ENCODE results near the gene KLF6. TPM values are rescaled to one million over a fixed set of nuclear protein-coding genes. Genes with fewer than 3 reads are reported as not detected.

Gene KLF6
- total RNA-seq, 4 donors from 2014 or later = 140 to 304 (median 291) TPM

DNA sequence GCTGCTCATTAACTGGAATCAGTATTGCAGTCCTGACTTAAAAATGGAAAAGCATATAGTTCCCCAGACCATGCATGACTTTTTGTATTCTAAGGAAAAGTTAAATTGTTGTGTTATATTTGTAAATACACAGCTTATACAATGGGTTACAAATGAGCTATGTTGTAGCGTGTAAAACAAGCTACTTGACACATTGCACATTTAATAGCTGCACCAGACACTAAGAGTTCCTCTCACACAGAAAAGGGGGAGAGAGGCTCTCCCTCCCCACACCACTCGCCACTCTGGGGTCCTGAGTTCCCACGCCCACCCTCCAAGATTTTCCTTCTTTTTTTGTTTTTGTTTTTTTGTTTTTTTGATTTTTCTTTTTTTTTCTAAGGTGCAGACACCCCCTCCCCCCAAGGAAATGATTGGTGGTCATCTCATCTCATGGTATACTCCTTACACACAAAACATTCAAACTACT lies 6.3 kb downstream of the KLF6 start:
- H3K27ac ChIP-seq = peak overlapping the region; percentile 99 to 100 (median 100)
- H3K9me3 ChIP-seq = no peaks in the 10 kb centered on the region
- DNase-seq = no peak
- 50 to 79% methylated on average over 3 of the region's 3 CpGs for WGBS, 2 donors (ENCODE audit: low coverage in 1 of 2)
- peaks cover 0 to 44% (median 22%) of the 10 kb centered on the region in 4 donors for H3K36me3 ChIP-seq
- no peaks in the 10 kb centered on the region for H3K27me3 ChIP-seq
- peaks cover 11 to 75% (median 65%) of the 10 kb centered on the region in 4 donors for H3K4me1 ChIP-seq
- in situ Hi-C loops (cut with MboI; ENCODE audit: low pct_ligation_motif_present in 1 of 4, low pct_unique_long_range_greater_than_20kb in 1 of 4, low sequenced_read_pairs in 3 of 4) (loop anchor here in 3 of 4 donors (5.0 to 25.0 kb wide), 5 partner anchors 259 to 884 kb away; no protein-coding TSS in a partner anchor), intact Hi-C loops (cut with DNase I; ENCODE audit: low total_unique reads) (loop anchor here (2.0 to 10.0 kb wide), 2 partner anchors 294 to 508 kb away; no protein-coding TSS in a partner anchor)
- peak overlapping the region in 2 of 4 donors; percentile 77 to 97 for H3K4me3 ChIP-seq
- TF ChIP-seq POLR2AphosphoS5 (IDR thresholded peaks at IDR 0.05) = peak in 2 of 3 donors; percentile 6 to 7
- TF ChIP-seq, protein P1, sequence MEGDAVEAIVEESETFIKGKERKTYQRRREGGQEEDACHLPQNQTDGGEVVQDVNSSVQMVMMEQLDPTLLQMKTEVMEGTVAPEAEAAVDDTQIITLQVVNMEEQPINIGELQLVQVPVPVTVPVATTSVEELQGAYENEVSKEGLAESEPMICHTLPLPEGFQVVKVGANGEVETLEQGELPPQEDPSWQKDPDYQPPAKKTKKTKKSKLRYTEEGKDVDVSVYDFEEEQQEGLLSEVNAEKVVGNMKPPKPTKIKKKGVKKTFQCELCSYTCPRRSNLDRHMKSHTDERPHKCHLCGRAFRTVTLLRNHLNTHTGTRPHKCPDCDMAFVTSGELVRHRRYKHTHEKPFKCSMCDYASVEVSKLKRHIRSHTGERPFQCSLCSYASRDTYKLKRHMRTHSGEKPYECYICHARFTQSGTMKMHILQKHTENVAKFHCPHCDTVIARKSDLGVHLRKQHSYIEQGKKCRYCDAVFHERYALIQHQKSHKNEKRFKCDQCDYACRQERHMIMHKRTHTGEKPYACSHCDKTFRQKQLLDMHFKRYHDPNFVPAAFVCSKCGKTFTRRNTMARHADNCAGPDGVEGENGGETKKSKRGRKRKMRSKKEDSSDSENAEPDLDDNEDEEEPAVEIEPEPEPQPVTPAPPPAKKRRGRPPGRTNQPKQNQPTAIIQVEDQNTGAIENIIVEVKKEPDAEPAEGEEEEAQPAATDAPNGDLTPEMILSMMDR (IDR thresholded peaks at IDR 0.05) = no peak

DNA sequence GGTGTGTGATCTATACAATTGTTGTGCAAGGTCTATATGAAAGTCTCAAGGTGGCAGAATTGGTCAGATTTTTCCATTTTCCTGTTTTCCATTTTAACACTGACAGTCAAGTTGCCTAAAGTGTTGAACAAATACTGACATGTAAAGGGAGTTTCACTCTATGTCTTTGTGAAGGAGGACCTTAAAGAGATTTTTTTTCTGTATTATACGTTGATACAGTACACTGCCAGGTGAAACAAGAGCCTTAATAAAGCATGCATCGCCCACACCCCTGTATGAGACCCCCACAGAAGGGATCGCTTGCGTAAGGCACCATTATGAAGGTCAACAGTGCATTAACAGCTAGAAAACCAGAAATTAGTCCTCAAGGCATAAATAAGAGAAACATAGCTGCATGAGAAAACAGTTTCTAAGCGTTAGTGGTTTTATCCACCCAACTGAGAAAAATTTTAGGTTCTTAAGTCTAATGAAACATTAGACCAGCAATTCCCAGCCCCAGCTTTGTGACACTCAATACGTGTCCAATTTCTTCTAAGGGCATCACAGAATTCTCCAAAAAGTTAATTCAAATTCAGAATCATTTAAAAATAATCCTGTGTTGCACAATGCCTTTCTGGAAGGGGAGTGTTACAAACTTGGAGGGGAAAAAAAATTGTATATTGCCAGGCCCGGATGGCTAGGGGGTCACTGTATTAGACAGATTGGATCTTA lies 6.9 kb downstream of the KLF6 start:
- intact Hi-C loops (cut with DNase I; ENCODE audit: low total_unique reads) = loop anchor here (2.0 to 10.0 kb wide), 2 partner anchors 293 to 509 kb away; no protein-coding TSS in a partner anchor
- DNase-seq = no peak
- Histone ChIP-seq H3K27me3 (no peaks in the 10 kb centered on the region), H3K9me3 (no peaks in the 10 kb centered on the region), H3K4me3 (peak overlapping the region in 1 of 4 donors; percentile 77), H3K4me1 (peaks cover 11 to 75% (median 65%) of the 10 kb centered on the region in 4 donors), H3K36me3 (peaks cover 0 to 44% (median 22%) of the 10 kb centered on the region in 4 donors), H3K27ac (peak overlapping the region; percentile 99 to 100 (median 100))
- TF ChIP-seq EP300 (IDR thresholded peaks at IDR 0.05; ENCODE audit: low read depth) (no peak), POLR2A (IDR thresholded peaks at IDR 0.05) (peak; percentile 22), POLR2AphosphoS5 (IDR thresholded peaks at IDR 0.05) (peak; percentile 2 to 48 (median 36))
- in situ Hi-C loops (cut with MboI; ENCODE audit: low pct_ligation_motif_present in 1 of 4, low pct_unique_long_range_greater_than_20kb in 1 of 4, low sequenced_read_pairs in 3 of 4) = loop anchor here in 3 of 4 donors (5.0 to 25.0 kb wide), 5 partner anchors 259 to 884 kb away; no protein-coding TSS in a partner anchor
- 71 to 75% methylated on average over 6 to 7 of the region's 7 CpGs for WGBS, 2 donors (ENCODE audit: low coverage in 1 of 2)

DNA sequence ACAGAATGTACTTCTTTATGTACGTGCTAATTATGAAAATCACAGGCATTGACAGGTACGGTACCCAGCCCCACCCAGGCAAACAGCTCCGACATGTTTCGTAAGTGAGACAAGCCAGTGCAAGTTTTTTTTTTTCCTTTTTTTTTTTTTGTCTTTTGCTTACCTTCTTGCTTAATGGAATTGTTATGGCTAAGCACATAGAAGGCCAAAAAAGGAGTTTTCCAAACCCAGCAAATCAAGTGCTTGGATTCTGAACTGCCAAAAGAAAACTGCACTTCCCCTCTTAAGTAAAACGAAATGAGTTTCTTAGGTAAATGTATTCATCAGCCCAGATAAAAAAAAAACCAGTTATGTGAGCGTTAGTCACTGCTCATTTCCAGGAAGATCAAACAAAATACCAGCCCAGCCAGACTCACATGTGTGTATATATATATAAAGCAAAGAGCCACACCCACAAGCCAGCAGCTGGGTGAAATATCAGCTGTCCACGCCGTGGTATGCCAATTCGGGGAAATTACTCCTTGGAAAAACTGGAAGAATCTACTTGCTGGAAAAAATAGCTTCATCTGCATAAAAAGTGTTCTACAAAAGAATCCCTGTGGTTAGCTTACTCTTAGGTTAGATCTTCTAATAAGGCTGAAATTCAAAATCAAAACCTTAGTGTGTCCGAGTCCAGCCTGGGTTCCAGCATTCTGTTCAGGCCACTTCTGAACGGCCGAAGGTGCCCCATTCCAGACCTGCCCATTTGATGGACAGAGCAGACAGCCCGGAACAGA lies 8.0 kb downstream of the KLF6 start:
- peaks cover 11 to 74% (median 62%) of the 10 kb centered on the region in 4 donors for H3K4me1 ChIP-seq
- no peaks in the 10 kb centered on the region for H3K27me3 ChIP-seq
- DNase-seq = peak; percentile 72
- in situ Hi-C loops (cut with MboI; ENCODE audit: low pct_ligation_motif_present in 1 of 4, low pct_unique_long_range_greater_than_20kb in 1 of 4, low sequenced_read_pairs in 3 of 4) = loop anchor here in 3 of 4 donors (5.0 to 25.0 kb wide), 5 partner anchors 260 to 885 kb away; no protein-coding TSS in a partner anchor
- peak overlapping the region; percentile 99 to 100 (median 100) for H3K27ac ChIP-seq
- intact Hi-C loops (cut with DNase I; ENCODE audit: low total_unique reads) = loop anchor here (10.0 kb wide), 1 partner anchor 292 kb away; no protein-coding TSS in a partner anchor
- WGBS, 2 donors (ENCODE audit: low coverage in 1 of 2) = 7 to 30% methylated on average over 9 to 13 of the region's 13 CpGs
- TF ChIP-seq, protein P1 (IDR thresholded peaks at IDR 0.05) = no peak
- TF ChIP-seq EP300 (IDR thresholded peaks at IDR 0.05; ENCODE audit: low read depth) (peak; percentile 66), POLR2A (IDR thresholded peaks at IDR 0.05) (peak; percentile 50), POLR2AphosphoS5 (IDR thresholded peaks at IDR 0.05) (peak; percentile 83 to 86 (median 84))
- peaks cover 0 to 44% (median 22%) of the 10 kb centered on the region in 4 donors for H3K36me3 ChIP-seq
- no peaks in the 10 kb centered on the region for H3K9me3 ChIP-seq
- peak overlapping the region in 1 of 4 donors; percentile 6 for H3K4me3 ChIP-seq

DNA sequence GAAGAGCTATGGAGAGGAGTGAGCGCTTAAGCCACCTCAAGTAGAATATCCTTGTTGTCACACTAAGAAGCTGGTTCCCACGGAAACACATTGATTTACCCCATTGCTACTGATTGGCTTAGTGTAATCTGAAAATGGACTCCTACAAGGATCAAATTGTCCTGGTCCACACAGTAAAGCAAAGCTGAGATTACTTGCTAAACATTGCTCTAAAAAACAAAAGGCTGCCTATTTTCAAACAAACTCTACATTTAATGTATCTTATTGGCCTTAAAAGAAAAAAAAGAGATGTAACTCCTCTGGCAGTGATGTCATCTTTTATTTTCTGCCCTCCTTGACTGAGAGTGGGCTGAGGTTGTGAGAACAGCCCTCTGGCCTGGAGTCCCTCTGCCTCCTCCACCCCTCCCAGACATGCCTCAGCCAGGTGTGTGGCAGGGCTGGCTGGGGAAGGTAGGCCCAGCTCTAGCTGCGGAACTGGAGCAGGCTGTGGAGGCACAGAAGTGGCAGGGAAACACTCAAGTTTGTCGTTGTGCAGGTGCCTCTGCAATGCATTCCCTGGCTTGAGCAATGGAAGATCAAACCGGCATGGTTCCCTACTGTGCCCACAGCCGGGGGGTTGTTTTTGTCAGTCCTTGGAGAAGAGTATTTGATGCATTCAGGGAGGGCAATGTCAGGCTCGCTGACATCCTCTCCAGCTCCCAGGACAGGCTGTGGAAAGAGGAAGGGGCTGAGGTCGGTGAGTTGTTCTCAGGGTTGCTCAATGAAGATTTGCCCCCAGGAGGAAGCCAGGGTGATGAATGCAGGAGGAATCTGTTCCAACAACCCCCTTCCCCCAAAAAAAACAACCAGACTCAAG lies 9.1 kb downstream of the KLF6 start:
- no peaks in the 10 kb centered on the region for H3K9me3 ChIP-seq
- H3K4me1 ChIP-seq = peaks cover 11 to 64% (median 51%) of the 10 kb centered on the region in 4 donors
- in situ Hi-C loops (cut with MboI; ENCODE audit: low pct_ligation_motif_present in 1 of 4, low pct_unique_long_range_greater_than_20kb in 1 of 4, low sequenced_read_pairs in 3 of 4) = loop anchor here in 3 of 4 donors (5.0 to 25.0 kb wide), 5 partner anchors 261 to 886 kb away; no protein-coding TSS in a partner anchor
- H3K27ac ChIP-seq = peak overlapping the region; percentile 99 to 100 (median 100)
- intact Hi-C loops (cut with DNase I; ENCODE audit: low total_unique reads) = loop anchor here (10.0 kb wide), 1 partner anchor 291 kb away; no protein-coding TSS in a partner anchor
- peak; percentile 34 for DNase-seq
- H3K27me3 ChIP-seq = no peaks in the 10 kb centered on the region
- no peak overlapping the region for H3K4me3 ChIP-seq
- H3K36me3 ChIP-seq = peaks cover 0 to 34% (median 17%) of the 10 kb centered on the region in 4 donors
- WGBS, 2 donors (ENCODE audit: low coverage in 1 of 2) = 74 to 100% methylated on average over 3 to 8 of the region's 8 CpGs
- TF ChIP-seq POLR2A (IDR thresholded peaks at IDR 0.05) (peak; percentile 61), POLR2AphosphoS5 (IDR thresholded peaks at IDR 0.05) (peak; percentile 37 to 94 (median 90))
- TF ChIP-seq, protein P1 (IDR thresholded peaks at IDR 0.05) = no peak

All from transverse colon (tissue), 4 donors.